ENCODE measurements around the gene CMSS1.

GRCh38 chr3:99976584-99976983 lies 158.9 kb downstream of the CMSS1 start:
- TF ChIP-seq, protein P1, sequence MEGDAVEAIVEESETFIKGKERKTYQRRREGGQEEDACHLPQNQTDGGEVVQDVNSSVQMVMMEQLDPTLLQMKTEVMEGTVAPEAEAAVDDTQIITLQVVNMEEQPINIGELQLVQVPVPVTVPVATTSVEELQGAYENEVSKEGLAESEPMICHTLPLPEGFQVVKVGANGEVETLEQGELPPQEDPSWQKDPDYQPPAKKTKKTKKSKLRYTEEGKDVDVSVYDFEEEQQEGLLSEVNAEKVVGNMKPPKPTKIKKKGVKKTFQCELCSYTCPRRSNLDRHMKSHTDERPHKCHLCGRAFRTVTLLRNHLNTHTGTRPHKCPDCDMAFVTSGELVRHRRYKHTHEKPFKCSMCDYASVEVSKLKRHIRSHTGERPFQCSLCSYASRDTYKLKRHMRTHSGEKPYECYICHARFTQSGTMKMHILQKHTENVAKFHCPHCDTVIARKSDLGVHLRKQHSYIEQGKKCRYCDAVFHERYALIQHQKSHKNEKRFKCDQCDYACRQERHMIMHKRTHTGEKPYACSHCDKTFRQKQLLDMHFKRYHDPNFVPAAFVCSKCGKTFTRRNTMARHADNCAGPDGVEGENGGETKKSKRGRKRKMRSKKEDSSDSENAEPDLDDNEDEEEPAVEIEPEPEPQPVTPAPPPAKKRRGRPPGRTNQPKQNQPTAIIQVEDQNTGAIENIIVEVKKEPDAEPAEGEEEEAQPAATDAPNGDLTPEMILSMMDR (conservative IDR thresholded peaks at IDR 0.05; ENCODE audit: low read length) = no peak
- no peak for TF ChIP-seq EZH2phosphoT487 (IDR thresholded peaks at IDR 0.05; ENCODE audit: borderline replicate concordance)

Data from Loucy (cell line).